ENCODE measurements around the gene C1QTNF4. TPM values are rescaled to one million over a fixed set of nuclear protein-coding genes. Genes with fewer than 3 reads are reported as not detected.
A peak's percentile ranks its signal among the peaks of the same experiment; 100 is the strongest.
"Not testable (repeated sequence)": the region's sequence is repeated elsewhere in the genome, so short reads cannot be mapped to it uniquely, and the experiment has no call there.

C1QTNF4 gene
- total RNA-seq, 2 donors from 2014 or later: 0.86 TPM; not detected in 1

DNA sequence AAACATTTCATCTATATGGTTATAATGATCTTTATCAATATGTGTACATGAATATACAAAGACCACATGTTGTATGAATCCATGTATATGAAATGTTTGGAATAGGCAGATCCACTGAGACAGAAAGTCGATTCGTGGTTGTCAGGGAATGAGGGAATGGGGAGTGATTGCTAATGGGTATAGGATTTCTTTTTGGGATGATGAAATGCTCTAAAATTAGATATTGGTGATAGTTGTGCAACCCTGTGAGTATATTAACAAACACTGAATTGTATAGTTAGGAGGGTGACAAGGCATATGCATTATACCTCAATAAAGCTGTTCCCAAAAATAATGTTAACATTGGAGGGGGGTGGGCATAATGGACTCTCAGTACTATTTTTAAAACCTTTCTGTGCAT, 33.8 kb downstream of the C1QTNF4 start:
- TF ChIP-seq, protein P1, sequence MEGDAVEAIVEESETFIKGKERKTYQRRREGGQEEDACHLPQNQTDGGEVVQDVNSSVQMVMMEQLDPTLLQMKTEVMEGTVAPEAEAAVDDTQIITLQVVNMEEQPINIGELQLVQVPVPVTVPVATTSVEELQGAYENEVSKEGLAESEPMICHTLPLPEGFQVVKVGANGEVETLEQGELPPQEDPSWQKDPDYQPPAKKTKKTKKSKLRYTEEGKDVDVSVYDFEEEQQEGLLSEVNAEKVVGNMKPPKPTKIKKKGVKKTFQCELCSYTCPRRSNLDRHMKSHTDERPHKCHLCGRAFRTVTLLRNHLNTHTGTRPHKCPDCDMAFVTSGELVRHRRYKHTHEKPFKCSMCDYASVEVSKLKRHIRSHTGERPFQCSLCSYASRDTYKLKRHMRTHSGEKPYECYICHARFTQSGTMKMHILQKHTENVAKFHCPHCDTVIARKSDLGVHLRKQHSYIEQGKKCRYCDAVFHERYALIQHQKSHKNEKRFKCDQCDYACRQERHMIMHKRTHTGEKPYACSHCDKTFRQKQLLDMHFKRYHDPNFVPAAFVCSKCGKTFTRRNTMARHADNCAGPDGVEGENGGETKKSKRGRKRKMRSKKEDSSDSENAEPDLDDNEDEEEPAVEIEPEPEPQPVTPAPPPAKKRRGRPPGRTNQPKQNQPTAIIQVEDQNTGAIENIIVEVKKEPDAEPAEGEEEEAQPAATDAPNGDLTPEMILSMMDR (IDR thresholded peaks at IDR 0.05): no peak
- H3K9me3 ChIP-seq: no peaks in the 10 kb centered on the region
- H3K4me3 ChIP-seq: no peak overlapping the region
- H3K4me1 ChIP-seq: peaks cover 0 to 6% of the 10 kb centered on the region in 2 donors
- no peak for DNase-seq (ENCODE audit: low spot score)
- H3K27me3 ChIP-seq: no peaks in the 10 kb centered on the region
- no peaks in the 10 kb centered on the region for H3K36me3 ChIP-seq
- H3K27ac ChIP-seq: no peak overlapping the region

DNA sequence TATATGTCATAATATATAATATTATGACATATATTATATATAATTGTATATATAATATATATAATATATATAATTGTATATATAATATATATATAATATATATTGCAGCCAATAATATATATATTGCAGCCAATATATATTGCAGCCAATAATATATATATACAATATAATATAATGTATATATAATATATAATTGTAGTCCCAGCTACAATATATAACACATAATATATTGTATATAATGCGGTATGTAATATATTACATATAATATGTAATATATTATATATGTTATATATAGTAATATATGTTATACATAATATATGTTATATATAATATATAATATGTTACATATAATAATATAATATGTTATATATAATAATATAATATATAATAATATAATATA, 35.5 kb downstream of the C1QTNF4 start:
- H3K4me1 ChIP-seq: peaks cover 0 to 1% of the 10 kb centered on the region in 2 donors
- no peak overlapping the region for H3K27ac ChIP-seq
- TF ChIP-seq, protein P1 (IDR thresholded peaks at IDR 0.05): no peak
- no peak overlapping the region for H3K4me3 ChIP-seq
- H3K36me3 ChIP-seq: no peaks in the 10 kb centered on the region
- DNase-seq (ENCODE audit: low spot score): no peak
- no peaks in the 10 kb centered on the region for H3K27me3 ChIP-seq
- H3K9me3 ChIP-seq: no peaks in the 10 kb centered on the region

DNA sequence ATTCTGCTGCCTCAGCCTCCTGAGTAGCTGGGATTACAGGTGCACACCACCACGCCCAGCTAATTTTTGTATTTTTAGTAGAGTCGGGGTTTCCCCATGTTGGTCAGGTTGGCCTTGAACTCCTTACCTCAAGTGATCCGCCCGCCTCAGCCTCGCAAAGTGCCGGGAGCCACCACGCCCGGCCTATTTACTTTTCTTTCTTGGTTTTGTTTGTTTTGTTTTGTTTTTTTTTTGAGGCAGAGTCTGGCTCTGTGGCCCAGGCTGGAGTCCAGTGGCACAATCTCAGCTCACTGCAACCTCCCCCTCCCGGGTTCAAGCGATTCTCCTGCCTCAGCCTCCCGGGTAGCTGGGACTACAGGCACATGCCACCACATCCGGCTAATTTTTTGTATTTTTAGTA, 37.2 kb downstream of the C1QTNF4 start:
- not testable (repeated sequence) for H3K27me3 ChIP-seq; H3K27ac ChIP-seq; H3K36me3 ChIP-seq; H3K4me3 ChIP-seq; H3K4me1 ChIP-seq; H3K9me3 ChIP-seq; DNase-seq (ENCODE audit: low spot score)

DNA sequence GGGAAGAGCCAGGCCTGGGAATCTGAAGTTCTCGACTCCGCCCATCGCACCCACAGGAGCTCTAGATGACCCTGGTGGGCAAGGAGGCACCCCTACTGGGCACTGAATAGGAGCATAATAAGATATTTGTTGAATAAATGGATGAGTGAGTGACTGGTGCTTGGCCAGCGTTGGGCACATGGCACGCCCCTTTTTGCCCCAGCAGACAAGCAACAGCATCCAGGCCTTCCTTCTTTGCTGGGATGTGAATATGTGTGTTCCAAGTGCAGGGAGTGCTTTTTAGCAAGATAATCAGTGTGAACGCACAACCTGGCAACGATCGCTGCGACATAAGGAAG, 40.8 kb downstream of the C1QTNF4 start:
- Histone ChIP-seq H3K9me3 (no peaks in the 10 kb centered on the region), H3K4me3 (peak overlapping the region; percentile 96 to 97), H3K4me1 (peaks cover 0 to 24% of the 10 kb centered on the region in 2 donors), H3K27me3 (no peaks in the 10 kb centered on the region), H3K27ac (peak overlapping the region; percentile 94 to 95), H3K36me3 (no peaks in the 10 kb centered on the region)
- TF ChIP-seq, protein P1 (IDR thresholded peaks at IDR 0.05): peak in 1 of 2 donors; percentile 10
- peak; percentile 60 for DNase-seq (ENCODE audit: low spot score)

DNA sequence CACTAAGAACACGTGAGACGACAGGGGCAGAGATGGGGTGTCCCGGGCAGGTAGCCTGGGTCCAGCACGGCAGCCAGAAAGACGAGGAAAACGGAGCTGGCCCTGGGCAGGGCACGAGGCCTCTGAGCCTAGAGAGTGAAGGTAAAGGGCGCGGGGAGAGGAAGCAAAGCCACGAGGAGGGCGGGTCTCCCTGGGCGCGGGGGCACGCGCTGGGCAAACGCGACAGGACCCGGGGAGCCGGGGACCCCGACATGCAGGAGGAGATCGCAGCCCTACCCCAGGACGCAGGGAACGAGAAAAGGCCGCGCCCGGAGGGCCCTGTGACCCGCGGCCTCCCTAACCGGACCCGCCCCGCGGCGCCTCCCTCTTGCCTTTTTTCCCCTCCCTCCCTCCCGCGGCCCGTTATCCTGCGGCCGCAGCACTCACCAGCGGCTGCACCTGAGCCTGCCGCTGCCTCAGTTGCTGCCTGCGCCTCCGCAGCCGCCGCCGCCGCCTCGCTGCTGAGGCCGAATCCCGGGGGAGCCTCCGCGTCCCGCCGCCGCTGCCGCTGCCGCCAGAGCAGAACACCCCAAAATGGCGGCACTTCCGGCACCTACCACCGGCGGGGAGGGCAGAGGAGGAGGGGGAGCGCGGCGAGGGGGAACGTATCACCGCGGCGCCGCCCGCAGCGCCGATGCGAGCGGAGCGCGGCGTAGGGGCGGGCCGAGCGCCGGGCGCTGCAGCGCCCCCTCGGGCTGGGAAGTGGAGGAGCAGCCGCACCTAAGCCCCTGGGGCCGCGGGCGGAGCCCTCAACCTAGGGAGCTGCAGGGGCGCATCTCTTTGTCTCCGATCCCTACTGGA, 41.4 kb downstream of the C1QTNF4 start, which contains the start of gene CELF1:
Gene CELF1 (minus strand): TSS at position 567 of the 840 bp plus-strand sequence. CDS start 53,609 bp downstream, outside the sequence.
- Histone ChIP-seq H3K4me3 (peak within 1 kb of the TSS; percentile 96 to 97), H3K9me3 (no peaks in the 10 kb centered on the region), H3K27me3 (no peaks in the 10 kb centered on the region), H3K4me1 (peaks cover 0 to 24% of the 10 kb centered on the region in 2 donors), H3K27ac (peak within 1 kb of the TSS; percentile 94 to 95), H3K36me3 (no peaks in the 10 kb centered on the region)
- DNase-seq (ENCODE audit: low spot score): peak; percentile 89
- TF ChIP-seq, protein P1 (IDR thresholded peaks at IDR 0.05): peak; percentile 98

DNA sequence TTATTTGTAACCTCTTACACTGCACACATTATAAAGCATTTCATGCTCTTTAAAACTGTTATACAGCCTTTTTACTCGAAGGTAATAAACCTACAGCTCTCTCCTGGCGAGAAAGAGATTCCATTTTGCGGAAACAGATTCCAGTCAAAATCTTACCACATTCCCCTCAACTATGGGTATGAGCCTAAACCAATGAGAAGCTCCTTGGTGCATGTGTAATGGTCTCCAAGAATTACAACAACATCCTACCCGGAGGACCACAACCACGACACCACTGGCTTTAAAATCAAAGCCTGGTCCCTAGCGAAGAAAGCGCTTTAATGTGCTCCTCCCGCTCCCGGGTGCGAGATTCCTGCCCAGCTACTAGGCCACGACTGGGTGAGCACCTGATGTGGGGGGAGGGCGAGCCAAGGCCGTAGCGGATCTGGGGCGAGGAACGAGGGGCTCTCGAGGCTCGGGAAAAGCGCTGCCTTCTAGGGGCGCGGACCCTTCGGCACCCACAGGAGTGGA, 42.1 kb downstream of the C1QTNF4 start:
- Histone ChIP-seq H3K9me3 (no peaks in the 10 kb centered on the region), H3K27ac (peak overlapping the region; percentile 94 to 95), H3K4me3 (peak overlapping the region; percentile 96 to 97), H3K27me3 (no peaks in the 10 kb centered on the region), H3K36me3 (no peaks in the 10 kb centered on the region), H3K4me1 (peaks cover 0 to 24% of the 10 kb centered on the region in 2 donors)
- no peak for DNase-seq (ENCODE audit: low spot score)
- TF ChIP-seq, protein P1 (IDR thresholded peaks at IDR 0.05): no peak

All from right atrium auricular region (tissue), 2 donors.